GM18867 (cell line): Measurements from ENCODE around the gene COL25A1.
A peak's percentile ranks its signal among the peaks of the same experiment; 100 is the strongest.

Experiments
- ATAC-seq: cut with Tn5 transposase; IDR thresholded peaks from one replicate; pipeline ENCODE4 v1.9.1; 2021; ENCODE audit warnings: mild to moderate bottlenecking, moderate library complexity; ENCODE audit not compliant: unreplicated experiment

The COL25A1 gene

GRCh38 chr4:108831886-108832285 lies 470.6 kb downstream of the COL25A1 start:
- no peak for ATAC-seq

DNA sequence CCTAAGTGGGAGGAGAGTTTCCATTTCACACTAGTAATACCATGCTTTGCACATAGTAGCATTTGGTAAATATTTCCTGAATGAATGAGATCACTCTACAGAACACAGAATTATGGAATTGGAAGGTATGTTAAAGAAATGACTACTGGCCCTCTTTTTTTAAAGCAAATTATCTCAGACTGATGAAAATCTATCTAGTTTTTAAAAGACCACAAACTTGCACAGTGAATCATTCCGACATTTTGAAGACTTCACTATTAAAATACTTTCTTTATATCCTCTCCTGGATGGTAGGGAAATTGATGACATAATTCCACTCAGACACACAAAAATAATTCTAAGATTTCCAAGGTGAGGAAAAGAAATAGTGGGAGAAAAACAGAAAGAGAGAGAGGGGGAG lies 471.2 kb downstream of the COL25A1 start:
- ATAC-seq, result no peak

- peak; percentile 94 for ATAC-seq
Measured at GRCh38 chr4:108830509-108831244, 471.8 kb downstream of the COL25A1 start.

GRCh38 chr4:108829966-108830492 lies 472.4 kb downstream of the COL25A1 start:
- no peak for ATAC-seq

DNA sequence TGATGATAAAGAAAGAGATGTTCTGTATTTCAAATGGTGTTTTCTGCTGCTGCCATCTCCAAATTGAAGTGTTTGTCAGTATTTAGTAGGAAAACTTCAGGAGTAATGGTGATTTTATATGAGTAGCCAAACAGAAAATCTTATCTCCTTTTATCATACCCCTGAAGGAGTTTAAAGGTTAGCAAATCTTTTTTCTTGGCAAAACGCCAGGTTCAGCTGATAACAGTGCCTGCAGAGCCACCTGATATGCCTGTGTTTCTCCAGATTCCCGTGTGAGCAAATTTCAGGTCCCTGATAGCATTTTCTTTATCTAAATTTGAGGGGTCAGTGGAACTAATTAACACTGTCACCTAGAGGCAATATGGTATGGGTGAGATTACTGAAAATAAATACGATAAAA lies 473.8 kb downstream of the COL25A1 start:
- no peak for ATAC-seq

DNA sequence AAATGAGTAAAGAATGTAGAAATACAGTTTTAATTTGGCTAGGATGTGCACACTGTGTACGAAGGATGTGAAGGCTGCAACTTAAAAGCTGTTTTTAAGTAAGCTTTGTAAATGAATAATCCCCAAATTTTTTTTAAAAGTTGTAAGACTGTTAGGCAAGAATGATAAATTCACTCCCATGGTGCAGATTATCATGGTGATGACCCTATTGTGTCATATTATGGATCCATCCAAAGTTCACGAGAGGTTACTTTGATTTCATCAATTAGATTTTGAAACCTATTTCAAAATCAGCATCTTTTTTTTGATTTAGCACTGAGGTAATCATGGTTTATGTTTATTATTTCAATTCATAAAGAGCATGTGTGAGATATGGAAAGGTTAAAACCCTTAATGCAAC lies 476.7 kb downstream of the COL25A1 start:
- ATAC-seq, result no peak

GRCh38 chr4:108821351-108821930 lies 481.0 kb downstream of the COL25A1 start:
- ATAC-seq, result no peak

- no peak for ATAC-seq
Measured at GRCh38 chr4:108820492-108821350, 481.7 kb downstream of the COL25A1 start.

DNA sequence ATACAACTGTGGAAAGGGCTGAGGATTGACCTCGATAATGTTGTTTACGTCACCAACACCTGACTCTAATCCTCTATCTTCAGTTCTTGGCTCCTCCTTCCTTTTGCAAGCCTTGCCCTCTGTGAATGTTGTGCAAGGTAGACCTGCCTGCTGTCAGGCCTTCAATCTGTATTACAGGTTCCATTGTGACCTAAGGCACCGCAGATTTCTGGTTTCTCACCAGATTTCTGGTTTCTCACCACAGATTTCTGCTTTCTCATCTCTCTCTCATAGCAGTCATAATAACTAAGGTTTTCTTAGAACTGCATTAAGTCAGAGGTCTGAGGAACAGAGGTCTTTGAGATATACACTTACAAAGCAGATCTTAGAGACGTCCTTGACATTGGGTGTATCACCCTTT lies 488.1 kb downstream of the COL25A1 start:
- ATAC-seq, result peak; percentile 87

GRCh38 chr4:108813261-108813660 lies 489.2 kb downstream of the COL25A1 start:
- ATAC-seq, result no peak

DNA sequence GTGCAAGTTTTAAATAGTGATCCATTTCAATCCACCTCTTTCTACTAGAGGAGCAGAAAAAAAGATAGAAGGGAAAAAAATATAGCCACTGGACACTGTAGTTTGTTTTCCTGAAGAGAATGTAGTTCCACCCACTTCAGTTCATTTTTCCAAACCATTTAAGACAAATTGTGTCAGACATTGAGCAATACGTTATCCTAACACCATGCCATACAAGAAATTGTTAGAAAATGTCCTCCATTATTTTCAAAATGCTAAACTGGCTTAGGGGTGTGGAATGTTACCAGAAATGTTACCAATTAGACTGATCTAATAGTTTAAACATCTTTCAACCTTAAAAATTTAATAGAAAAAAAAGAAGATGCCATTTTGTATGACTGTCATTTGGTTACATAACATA lies 491.0 kb downstream of the COL25A1 start:
- ATAC-seq, result no peak

- ATAC-seq, result no peak
Measured at GRCh38 chr4:108810087-108810486, 492.4 kb downstream of the COL25A1 start.

- ATAC-seq, result no peak
Measured at GRCh38 chr4:108804648-108805273, 497.7 kb downstream of the COL25A1 start.

DNA sequence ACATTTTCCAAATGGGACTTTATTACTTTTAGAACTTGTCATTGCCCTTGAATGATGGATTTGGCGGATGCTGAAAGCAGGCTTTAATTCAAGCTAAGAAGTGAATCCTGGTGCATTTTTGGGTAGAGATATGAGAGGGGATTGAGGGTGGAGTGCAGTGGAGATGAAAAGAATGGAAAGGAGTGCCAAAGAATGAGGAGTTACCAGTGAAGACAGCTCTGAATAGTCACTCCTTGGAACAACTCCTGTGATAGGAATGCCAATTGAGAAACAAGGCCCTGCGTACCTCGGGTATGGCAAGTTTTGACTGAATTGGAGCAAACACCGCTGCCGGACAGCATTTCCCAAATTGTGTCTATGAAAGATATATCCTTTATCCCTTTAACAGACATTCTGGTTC lies 503.2 kb downstream of the COL25A1 start:
- ATAC-seq, result no peak

- no peak for ATAC-seq
Measured at GRCh38 chr4:108796173-108796572, 506.3 kb downstream of the COL25A1 start.

DNA sequence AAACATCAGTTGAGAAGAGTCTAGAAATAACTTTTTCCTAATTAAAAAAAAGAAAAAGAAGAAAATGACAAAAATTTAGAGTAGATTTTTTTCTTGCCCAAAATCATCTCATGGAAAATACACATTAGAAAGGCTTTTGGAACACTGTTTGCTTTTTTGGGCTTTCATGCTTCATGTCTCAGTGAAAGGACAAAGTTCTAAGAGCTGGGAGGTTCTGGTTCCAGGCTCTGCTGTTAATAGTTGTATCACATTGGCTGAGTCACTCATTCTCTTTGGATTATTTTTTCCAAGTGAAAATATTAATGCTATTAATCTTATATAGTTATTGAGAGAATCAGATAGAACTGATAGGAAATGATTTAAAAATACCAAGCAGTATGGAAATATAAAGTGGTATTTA lies 506.7 kb downstream of the COL25A1 start:
- no peak for ATAC-seq

GRCh38 chr4:108794136-108794535 lies 508.3 kb downstream of the COL25A1 start:
- no peak for ATAC-seq

DNA sequence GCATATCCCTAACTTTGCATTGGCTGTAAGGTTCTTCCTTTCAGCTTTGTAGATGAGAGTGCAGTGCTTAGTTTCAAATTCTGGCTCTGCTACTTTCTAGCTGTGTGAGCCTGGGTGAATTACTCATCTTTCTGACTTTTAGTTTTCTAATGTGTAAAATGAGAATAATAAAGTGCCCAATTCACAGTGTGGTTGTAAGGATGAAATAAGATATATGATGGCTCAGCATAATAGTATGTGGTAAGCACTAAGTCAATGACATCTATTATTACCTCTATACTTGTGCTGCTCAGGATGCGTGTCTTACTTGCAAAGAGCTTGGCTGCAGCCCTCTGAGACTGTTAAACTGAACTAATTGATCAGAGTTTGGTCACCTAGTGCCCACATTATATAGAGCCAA lies 509.0 kb downstream of the COL25A1 start:
- ATAC-seq, result no peak

DNA sequence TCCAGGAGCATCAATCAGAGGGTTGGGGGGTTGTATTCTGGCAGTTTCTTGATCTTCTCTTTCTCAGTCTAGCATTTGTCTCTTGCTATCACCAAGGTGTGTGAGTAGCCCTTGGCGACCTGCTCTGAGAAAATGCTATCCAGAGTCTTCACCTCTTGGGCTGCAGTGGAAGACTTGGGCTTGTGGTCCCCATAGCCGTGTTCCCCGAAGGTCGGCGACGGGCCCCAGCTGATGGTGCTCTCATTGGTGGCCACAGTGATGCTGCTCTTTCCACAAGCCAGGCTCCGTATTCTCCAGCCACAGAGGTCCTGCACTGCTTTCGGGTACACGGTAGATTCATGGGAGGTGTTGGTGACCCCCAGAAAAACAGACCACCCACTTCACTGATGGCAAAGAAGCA lies 513.7 kb downstream of the COL25A1 start:
- ATAC-seq, result no peak

GRCh38 chr4:108787724-108788123 lies 514.7 kb downstream of the COL25A1 start:
- ATAC-seq, result no peak

DNA sequence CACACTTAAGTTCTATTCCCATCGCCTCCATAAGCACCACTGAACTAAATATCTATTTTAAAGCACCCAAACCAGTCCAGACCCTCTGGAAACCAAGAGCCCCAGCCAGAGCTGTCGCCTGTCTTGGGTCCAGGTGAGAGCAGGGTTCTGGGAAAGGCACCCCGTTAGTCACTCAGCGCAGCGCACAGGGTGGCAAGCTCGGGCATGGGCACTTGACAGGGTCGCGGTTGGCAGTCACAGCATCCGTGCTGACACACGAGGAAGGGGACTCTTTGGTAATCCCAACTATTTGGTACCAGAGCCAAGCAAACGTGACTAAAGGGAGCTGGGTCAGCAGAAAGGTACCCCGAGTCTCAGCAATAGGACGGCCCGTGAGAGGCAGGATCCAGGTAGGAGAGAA lies 515.4 kb downstream of the COL25A1 start:
- no peak for ATAC-seq
